Endodermal cell (in vitro differentiated cells): ENCODE measurements around the gene ARG1. TPM values are rescaled to one million over a fixed set of nuclear protein-coding genes. Genes with fewer than 3 reads are reported as not detected.

Experiments
- DNase-seq: peaks from one replicate; pipeline ENCODE4 v3.0.0-alpha.2; 2017
- H3K27ac ChIP-seq: 2 replicates; pipeline ENCODE4 v1.5.1; 2013; ENCODE audit warnings: mild to moderate bottlenecking, low read depth, low read length, moderate library complexity
- H3K27me3 ChIP-seq: 2 replicates; pipeline ENCODE4 v1.6.1; 2013; ENCODE audit warnings: mild to moderate bottlenecking, low read length, moderate library complexity; ENCODE audit not compliant: insufficient read depth, control insufficient read depth, poor library complexity, severe bottlenecking
- H3K36me3 ChIP-seq: 2 replicates; pipeline ENCODE4 v1.7.0; 2013; ENCODE audit warnings: mild to moderate bottlenecking, low read length, moderate library complexity; ENCODE audit not compliant: control insufficient read depth, insufficient read depth
- H3K4me1 ChIP-seq: one replicate; pipeline ENCODE4 v1.7.0; 2013; ENCODE audit warnings: low read length; ENCODE audit not compliant: control insufficient read depth, insufficient read depth
- H3K4me3 ChIP-seq: 2 replicates; pipeline ENCODE4 v1.5.1; 2013; ENCODE audit warnings: mild to moderate bottlenecking, low read length, moderate library complexity
- H3K9ac ChIP-seq: 2 replicates; pipeline ENCODE4 v1.6.1; 2013; ENCODE audit warnings: mild to moderate bottlenecking, low read length, moderate library complexity; ENCODE audit not compliant: poor library complexity, severe bottlenecking; ENCODE audit errors: extremely low read depth
- H3K9me3 ChIP-seq: 2 replicates; pipeline ENCODE4 v1.6.1; 2013; ENCODE audit warnings: mild to moderate bottlenecking, low read length, moderate library complexity; ENCODE audit not compliant: control insufficient read depth
- H3K27ac Mint-ChIP-seq: 2 replicates; pipeline ENCODE4 v1.8.0; 2020; ENCODE audit warnings: mixed read lengths
- H3K27me3 Mint-ChIP-seq: 2 replicates; pipeline ENCODE4 v1.8.0; 2021; ENCODE audit warnings: mild to moderate bottlenecking, mixed read lengths; ENCODE audit not compliant: insufficient read depth
- H3K36me3 Mint-ChIP-seq: 2 replicates; pipeline ENCODE4 v1.8.0; 2020; ENCODE audit warnings: low read depth, mixed read lengths
- H3K4me1 Mint-ChIP-seq: 2 replicates; pipeline ENCODE4 v1.8.0; 2020; ENCODE audit warnings: mixed read lengths
- H3K4me3 Mint-ChIP-seq: 2 replicates; pipeline ENCODE4 v1.8.0; 2020; ENCODE audit warnings: mild to moderate bottlenecking, moderate library complexity, mixed read lengths
- H3K9me3 Mint-ChIP-seq: 2 replicates; pipeline ENCODE4 v1.8.0; 2020; ENCODE audit warnings: mild to moderate bottlenecking, mixed read lengths
- CTCF ChIP-seq: fragments of 200-600 bp; sonication (generic); conservative IDR thresholded peaks from 2 replicates; pipeline ENCODE4 v1.5.0; 2021; ENCODE audit warnings: antibody characterized with exemption, mild to moderate bottlenecking
- WGBS, 2 experiments: methylation state at CpG; one replicate each; pipeline versions ENCODE4 v1.1.5 to v1.1.7; 2013; ENCODE audit warnings: missing lambda C conversion rate in 2 of 2, mixed read lengths in 1 of 2; ENCODE audit not compliant: insufficient coverage in 1 of 2, insufficient read length in 1 of 2; 5-methylcytosine and 5-hydroxymethylcytosine counted together
- total RNA-seq, 2 donors: library from RNA; stranded (reverse); fragmentation: NEBNext Ultra II Directional in 1 of 2; extraction: Animal tissue kit (Norgen Biotek cat#: 25700) in 1 of 2; gene quantifications; 2 replicates in 1 of 2; 3 replicates in 1 of 2; pipeline ENCODE4 v1.2.1, GENCODE V29; 2021

ARG1 gene
- total RNA-seq, 2 donors from 2014 or later = not detected

GRCh38 chr6:131575834-131576478 is 2.9 kb downstream of the ARG1 start:
- Mint-ChIP-seq H3K36me3 (peaks cover 4% of the 10 kb centered on the region), H3K4me1 (peaks cover 7% of the 10 kb centered on the region), H3K27me3 (peaks cover 39% of the 10 kb centered on the region), H3K27ac (no peak overlapping the region), H3K4me3 (no peak overlapping the region), H3K9me3 (no peaks in the 10 kb centered on the region)
- H3K4me1 ChIP-seq = peaks cover 3% of the 10 kb centered on the region
- peaks cover 21% of the 10 kb centered on the region for H3K36me3 ChIP-seq
- no peak overlapping the region for H3K9ac ChIP-seq
- H3K4me3 ChIP-seq = no peak overlapping the region
- no peaks in the 10 kb centered on the region for H3K9me3 ChIP-seq
- no peak for DNase-seq
- H3K27ac ChIP-seq = no peak overlapping the region
- H3K27me3 ChIP-seq = no peaks in the 10 kb centered on the region
- no peak for TF ChIP-seq CTCF
- WGBS, 2 experiments = 92 to 100% methylated on average over 5 of the region's 5 CpGs

DNA sequence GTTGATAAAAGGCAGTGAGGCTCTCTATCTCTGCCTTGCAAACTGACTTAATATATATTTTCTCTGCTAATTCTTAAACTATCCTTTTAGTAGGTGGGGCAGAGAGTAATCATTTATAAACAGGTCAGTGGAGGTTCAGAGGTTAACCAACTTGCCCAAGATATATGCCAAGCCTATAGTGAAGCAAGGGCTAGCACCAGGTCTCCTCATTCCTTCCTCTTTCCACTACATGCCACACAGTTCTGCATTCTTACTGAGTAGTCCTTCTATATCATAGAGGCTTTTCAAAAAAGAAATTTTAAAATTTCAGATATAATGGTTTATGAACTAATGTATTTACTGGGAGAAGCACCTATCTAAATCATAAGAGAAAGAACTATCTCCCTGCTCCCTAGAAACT is 8.5 kb downstream of the ARG1 start:
- no peak overlapping the region for H3K4me3 Mint-ChIP-seq
- peaks cover 24% of the 10 kb centered on the region for H3K36me3 Mint-ChIP-seq
- peaks cover 69% of the 10 kb centered on the region for H3K36me3 ChIP-seq
- H3K27ac Mint-ChIP-seq = no peak overlapping the region
- peaks cover 2% of the 10 kb centered on the region for H3K4me1 Mint-ChIP-seq
- H3K27me3 ChIP-seq = no peaks in the 10 kb centered on the region
- no peaks in the 10 kb centered on the region for H3K9me3 ChIP-seq
- no peak overlapping the region for H3K4me3 ChIP-seq
- H3K27me3 Mint-ChIP-seq = peaks cover 3% of the 10 kb centered on the region
- H3K9ac ChIP-seq = no peak overlapping the region
- no peak overlapping the region for H3K27ac ChIP-seq
- no peaks in the 10 kb centered on the region for H3K4me1 ChIP-seq
- H3K9me3 Mint-ChIP-seq = no peaks in the 10 kb centered on the region
- TF ChIP-seq CTCF = no peak
- DNase-seq = no peak

DNA sequence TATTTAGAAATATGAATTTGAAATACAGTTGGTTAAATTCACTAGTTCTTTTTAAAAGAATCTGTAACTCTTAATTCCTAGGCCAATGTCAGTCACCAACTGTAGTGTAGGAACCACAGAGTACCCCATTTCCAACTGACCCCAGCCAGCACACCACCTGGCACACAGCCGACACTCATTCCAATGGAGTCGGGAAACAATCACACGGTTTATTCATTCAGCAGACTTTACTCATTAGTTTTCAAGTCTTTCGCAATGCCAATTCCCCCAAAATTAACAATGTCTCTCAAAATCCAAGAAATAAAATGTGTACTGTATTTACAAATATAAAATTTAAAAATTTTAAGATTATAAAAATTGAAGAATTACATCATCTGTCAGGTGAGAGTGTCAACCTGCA is 13.5 kb downstream of the ARG1 start:
- DNase-seq = no peak
- no peaks in the 10 kb centered on the region for H3K27me3 ChIP-seq
- H3K27ac ChIP-seq = no peak overlapping the region
- H3K27me3 Mint-ChIP-seq = no peaks in the 10 kb centered on the region
- no peak for TF ChIP-seq CTCF
- WGBS, 2 experiments = 97% methylated on average over 4 of the region's 4 CpGs; no CpG with 5 or more reads in 1 of the 2 experiments
- H3K36me3 Mint-ChIP-seq = peaks cover 46% of the 10 kb centered on the region
- H3K36me3 ChIP-seq = peaks cover 86% of the 10 kb centered on the region
- no peaks in the 10 kb centered on the region for H3K9me3 Mint-ChIP-seq
- no peaks in the 10 kb centered on the region for H3K4me1 ChIP-seq
- H3K27ac Mint-ChIP-seq = no peak overlapping the region
- H3K4me3 ChIP-seq = no peak overlapping the region
- H3K4me1 Mint-ChIP-seq = no peaks in the 10 kb centered on the region
- no peak overlapping the region for H3K9ac ChIP-seq
- H3K9me3 ChIP-seq = no peaks in the 10 kb centered on the region
- H3K4me3 Mint-ChIP-seq = no peak overlapping the region
